Loucy (cell line): Measurements from ENCODE around the gene CCDC92B.

ENCODE experiments used
- H2AFZ ChIP-seq: fragments of 200-600 bp; sonication (generic); 2 replicates; pipeline ENCODE4 v1.6.0; 2016; ENCODE audit warnings: antibody characterized with exemption, mild to moderate bottlenecking, low read length, moderate library complexity
- H3F3A ChIP-seq: fragments of 200-600 bp; 2 replicates; pipeline ENCODE4 v1.6.0; 2016; ENCODE audit warnings: antibody characterized with exemption, low read depth, mild to moderate bottlenecking
- H3K27me3 ChIP-seq: fragments of 200-600 bp; sonication (generic); 2 replicates; pipeline ENCODE4 v1.6.1; 2014; ENCODE audit warnings: low read length, mild to moderate bottlenecking; ENCODE audit not compliant: insufficient read depth, poor library complexity, severe bottlenecking
- H3K36me3 ChIP-seq: fragments of 200-600 bp; sonication (generic); 2 replicates; pipeline ENCODE4 v1.6.1; 2016; ENCODE audit warnings: low read length; ENCODE audit not compliant: insufficient read depth
- H3K4me1 ChIP-seq: fragments of 200-600 bp; sonication (generic); 2 replicates; pipeline ENCODE4 v1.5.1; 2014; ENCODE audit warnings: low read length, mild to moderate bottlenecking; ENCODE audit not compliant: insufficient read depth, poor library complexity, severe bottlenecking
- H3K4me2 ChIP-seq: fragments of 200-600 bp; sonication (generic); 2 replicates; pipeline ENCODE4 v1.6.0; 2014; ENCODE audit warnings: antibody characterized with exemption, low read length, low read depth, mild to moderate bottlenecking; ENCODE audit not compliant: poor library complexity, severe bottlenecking
- H3K4me3 ChIP-seq: fragments of 200-600 bp; sonication (generic); 2 replicates; pipeline ENCODE4 v1.5.1; 2014; ENCODE audit warnings: low read length, mild to moderate bottlenecking, mixed read lengths; ENCODE audit not compliant: poor library complexity, severe bottlenecking
- H3K79me2 ChIP-seq: fragments of 200-600 bp; sonication (generic); 2 replicates; pipeline ENCODE4 v1.6.1; 2014; ENCODE audit warnings: low read length; ENCODE audit not compliant: insufficient read depth
- H3K9ac ChIP-seq: fragments of 200-600 bp; sonication (generic); 2 replicates; pipeline ENCODE4 v1.6.0; 2014; ENCODE audit warnings: mild to moderate bottlenecking, low read depth, low read length, moderate library complexity; ENCODE audit not compliant: poor library complexity, severe bottlenecking
- H3K9me2 ChIP-seq: fragments of 200-600 bp; sonication (generic); replicated peaks from 2 replicates; pipeline ENCODE4 v1.6.1; 2016; ENCODE audit warnings: low read depth, low read length, mixed read lengths
- H3K9me3 ChIP-seq: fragments of 200-600 bp; sonication (generic); 2 replicates; pipeline ENCODE4 v1.6.1; 2014; ENCODE audit warnings: mild to moderate bottlenecking, antibody characterized with exemption, low read length, low read depth; ENCODE audit not compliant: insufficient read depth
- H4K20me1 ChIP-seq: fragments of 200-600 bp; sonication (generic); 2 replicates; pipeline ENCODE4 v1.6.0; 2014; ENCODE audit warnings: antibody characterized with exemption, low read length, mild to moderate bottlenecking; ENCODE audit not compliant: insufficient read depth, poor library complexity, severe bottlenecking
- CTCF ChIP-seq: fragments of 200-600 bp; sonication (generic); conservative IDR thresholded peaks from 2 replicates; pipeline ENCODE4 v1.5.1; 2014; ENCODE audit warnings: mild to moderate bottlenecking, antibody characterized with exemption, low read length
- EZH2phosphoT487 ChIP-seq: fragments of 200-600 bp; IDR thresholded peaks from 2 replicates; pipeline ENCODE4 v1.6.1; 2018; ENCODE audit warnings: antibody characterized with exemption, mild to moderate bottlenecking, moderate library complexity, borderline replicate concordance

CCDC92B gene

GRCh38 chr17:2710071-2710802, 39.2 kb downstream of the CCDC92B start:
- TF ChIP-seq EZH2phosphoT487: no peak
- TF ChIP-seq CTCF: no peak
- peak overlapping the region; percentile 78 for H3K4me3 ChIP-seq
- H3K9me3 ChIP-seq: no peaks in the 10 kb centered on the region
- peaks cover 42% of the 10 kb centered on the region for H3K4me1 ChIP-seq
- peak overlapping the region; percentile 99 for H3K4me2 ChIP-seq
- no peaks in the 10 kb centered on the region for H3F3A ChIP-seq
- H3K36me3 ChIP-seq: no peaks in the 10 kb centered on the region
- peaks cover 77% of the 10 kb centered on the region for H3K79me2 ChIP-seq
- H3K9ac ChIP-seq: peak overlapping the region; percentile 74
- no peaks in the 10 kb centered on the region for H3K9me2 ChIP-seq
- H4K20me1 ChIP-seq: peaks cover 43% of the 10 kb centered on the region
- H3K27me3 ChIP-seq: no peaks in the 10 kb centered on the region
- no peak overlapping the region for H2AFZ ChIP-seq

GRCh38 chr17:2709183-2709661, 40.2 kb downstream of the CCDC92B start:
- Histone ChIP-seq H3K9me2 (no peaks in the 10 kb centered on the region), H3K4me2 (peak overlapping the region; percentile 99), H3K27me3 (no peaks in the 10 kb centered on the region), H3K4me3 (peak overlapping the region; percentile 78), H3K9ac (peak overlapping the region; percentile 74), H3K36me3 (no peaks in the 10 kb centered on the region), H2AFZ (no peak overlapping the region), H3K79me2 (peaks cover 84% of the 10 kb centered on the region), H3K9me3 (no peaks in the 10 kb centered on the region), H4K20me1 (peaks cover 45% of the 10 kb centered on the region), H3K4me1 (peaks cover 42% of the 10 kb centered on the region), H3F3A (no peaks in the 10 kb centered on the region)
- TF ChIP-seq EZH2phosphoT487: no peak
- no peak for TF ChIP-seq CTCF

- Histone ChIP-seq H3K27me3 (no peaks in the 10 kb centered on the region), H3K9me3 (no peaks in the 10 kb centered on the region), H3K79me2 (peaks cover 80% of the 10 kb centered on the region), H2AFZ (no peak overlapping the region), H3K4me1 (peaks cover 39% of the 10 kb centered on the region), H3K9ac (peak overlapping the region; percentile 74), H3K36me3 (no peaks in the 10 kb centered on the region), H3K4me2 (peak overlapping the region; percentile 99), H3F3A (no peaks in the 10 kb centered on the region), H3K9me2 (no peaks in the 10 kb centered on the region), H4K20me1 (peaks cover 46% of the 10 kb centered on the region), H3K4me3 (peak overlapping the region; percentile 78)
- TF ChIP-seq CTCF: no peak
- TF ChIP-seq EZH2phosphoT487: no peak
These were observed 40.8 kb downstream of the CCDC92B start for GRCh38 chr17:2708585-2709182.
